NT2/D1 (cell line): Measurements from ENCODE around the gene TMPRSS4.

Experiments
- YY1 ChIP-seq: IDR thresholded peaks from 2 replicates; pipeline ENCODE4 v1.6.1; 2011; ENCODE audit not compliant: insufficient read length, insufficient read depth
- ZNF274 ChIP-seq: IDR thresholded peaks from 2 replicates; pipeline ENCODE4 v1.6.1; 2011; ENCODE audit warnings: mild to moderate bottlenecking, low read depth, low read length

DNA sequence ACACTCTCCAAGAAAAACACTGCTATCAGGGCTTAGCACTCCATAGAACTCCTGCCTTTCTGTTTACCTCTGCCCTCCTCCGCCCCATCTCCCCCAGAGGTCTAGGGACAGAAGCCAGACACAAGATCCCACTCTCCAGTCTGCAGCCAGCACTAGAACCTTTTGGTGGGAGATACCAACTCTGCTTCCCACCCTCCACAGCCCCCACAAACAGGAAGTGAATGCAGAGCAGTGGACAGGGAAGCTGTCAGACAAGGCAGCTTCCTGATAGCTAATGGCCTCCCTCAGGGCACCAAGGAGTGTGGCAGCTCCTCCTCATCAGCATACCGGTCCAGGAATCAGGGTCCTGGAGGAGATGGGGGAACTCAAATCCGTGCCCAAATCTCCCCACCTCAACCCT is 70.6 kb downstream of the TMPRSS4 start:
- no peak for TF ChIP-seq ZNF274
- no peak for TF ChIP-seq YY1
